Measurements from ENCODE around the gene NPHP4.

DNA sequence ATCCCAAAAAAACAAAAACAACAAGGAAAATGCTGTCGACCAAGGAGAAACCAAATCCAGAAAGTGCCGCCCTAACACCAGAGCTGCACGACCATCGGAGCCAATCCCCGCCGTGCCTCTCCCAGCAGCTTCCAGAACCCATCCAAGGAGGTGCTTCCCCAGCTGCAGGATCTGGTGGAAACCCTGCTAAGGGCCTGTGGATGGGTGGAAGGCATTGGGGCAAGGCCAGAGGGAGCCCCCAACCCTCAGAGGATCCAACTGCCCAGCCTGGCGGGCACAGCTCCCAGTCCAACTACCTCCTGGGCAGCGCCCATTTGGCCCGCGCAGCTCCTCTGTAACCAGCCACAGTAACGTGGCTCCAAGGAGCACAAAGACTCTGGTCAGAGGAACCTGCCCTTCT, 81.6 kb downstream of the NPHP4 start:
- TF ChIP-seq, protein P1, sequence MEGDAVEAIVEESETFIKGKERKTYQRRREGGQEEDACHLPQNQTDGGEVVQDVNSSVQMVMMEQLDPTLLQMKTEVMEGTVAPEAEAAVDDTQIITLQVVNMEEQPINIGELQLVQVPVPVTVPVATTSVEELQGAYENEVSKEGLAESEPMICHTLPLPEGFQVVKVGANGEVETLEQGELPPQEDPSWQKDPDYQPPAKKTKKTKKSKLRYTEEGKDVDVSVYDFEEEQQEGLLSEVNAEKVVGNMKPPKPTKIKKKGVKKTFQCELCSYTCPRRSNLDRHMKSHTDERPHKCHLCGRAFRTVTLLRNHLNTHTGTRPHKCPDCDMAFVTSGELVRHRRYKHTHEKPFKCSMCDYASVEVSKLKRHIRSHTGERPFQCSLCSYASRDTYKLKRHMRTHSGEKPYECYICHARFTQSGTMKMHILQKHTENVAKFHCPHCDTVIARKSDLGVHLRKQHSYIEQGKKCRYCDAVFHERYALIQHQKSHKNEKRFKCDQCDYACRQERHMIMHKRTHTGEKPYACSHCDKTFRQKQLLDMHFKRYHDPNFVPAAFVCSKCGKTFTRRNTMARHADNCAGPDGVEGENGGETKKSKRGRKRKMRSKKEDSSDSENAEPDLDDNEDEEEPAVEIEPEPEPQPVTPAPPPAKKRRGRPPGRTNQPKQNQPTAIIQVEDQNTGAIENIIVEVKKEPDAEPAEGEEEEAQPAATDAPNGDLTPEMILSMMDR (IDR thresholded peaks at IDR 0.05), result no peak
- TF ChIP-seq POLR2A (IDR thresholded peaks at IDR 0.05), result no peak

Measured in lower leg skin (tissue), 3 donors.